Measurements from ENCODE around the gene SDC4.

Gene SDC4

GRCh38 chr20:45283551-45284057, 64.6 kb downstream of the SDC4 start:
- H3K4me3 ChIP-seq (ENCODE audit: insufficient read depth, low read depth, low read length): no peak overlapping the region
- H3K4me1 ChIP-seq (ENCODE audit: control insufficient read depth, insufficient read depth, low read length): no peaks in the 10 kb centered on the region
- no peaks in the 10 kb centered on the region for H3K36me3 ChIP-seq (ENCODE audit: control insufficient read depth, insufficient read depth, low read length)
- H3K27ac ChIP-seq (ENCODE audit: insufficient read depth, low read depth, low read length, poor library complexity, severe bottlenecking): no peak overlapping the region
- no peaks in the 10 kb centered on the region for H3K9me3 ChIP-seq (ENCODE audit: control insufficient read depth, low read length)
- WGBS, 2 experiments: 72 to 78% methylated on average over 4 of the region's 4 CpGs
- H3K27me3 ChIP-seq (ENCODE audit: control insufficient read depth, insufficient read depth, low read length, poor library complexity, severe bottlenecking): no peaks in the 10 kb centered on the region

GRCh38 chr20:45282700-45283550, 65.3 kb downstream of the SDC4 start:
- Histone ChIP-seq H3K36me3 (ENCODE audit: control insufficient read depth, insufficient read depth, low read length) (no peaks in the 10 kb centered on the region), H3K27ac (ENCODE audit: insufficient read depth, low read depth, low read length, poor library complexity, severe bottlenecking) (no peak overlapping the region), H3K27me3 (ENCODE audit: control insufficient read depth, insufficient read depth, low read length, poor library complexity, severe bottlenecking) (no peaks in the 10 kb centered on the region), H3K4me1 (ENCODE audit: control insufficient read depth, insufficient read depth, low read length) (no peaks in the 10 kb centered on the region), H3K9me3 (ENCODE audit: control insufficient read depth, low read length) (no peaks in the 10 kb centered on the region), H3K4me3 (ENCODE audit: insufficient read depth, low read depth, low read length) (no peak overlapping the region)
- WGBS, 2 experiments: 81 to 86% methylated on average over 7 of the region's 7 CpGs

- no peaks in the 10 kb centered on the region for H3K4me1 ChIP-seq (ENCODE audit: control insufficient read depth, insufficient read depth, low read length)
Observed at GRCh38 chr20:45279992-45280391, 68.2 kb downstream of the SDC4 start.

GRCh38 chr20:45275338-45275737, 72.9 kb downstream of the SDC4 start:
- H3K27ac ChIP-seq (ENCODE audit: insufficient read depth, low read depth, low read length, poor library complexity, severe bottlenecking): no peak overlapping the region
- no peaks in the 10 kb centered on the region for H3K36me3 ChIP-seq (ENCODE audit: control insufficient read depth, insufficient read depth, low read length)
- no peak overlapping the region for H3K4me3 ChIP-seq (ENCODE audit: insufficient read depth, low read depth, low read length)
- no peaks in the 10 kb centered on the region for H3K27me3 ChIP-seq (ENCODE audit: control insufficient read depth, insufficient read depth, low read length, poor library complexity, severe bottlenecking)
- no peaks in the 10 kb centered on the region for H3K4me1 ChIP-seq (ENCODE audit: control insufficient read depth, insufficient read depth, low read length)
- WGBS, 2 experiments: 79 to 99% methylated on average over 3 of the region's 3 CpGs
- no peaks in the 10 kb centered on the region for H3K9me3 ChIP-seq (ENCODE audit: control insufficient read depth, low read length)

More at GRCh38 chr20:45279992-45280391, 68.2 kb downstream of the SDC4 start:
- Histone ChIP-seq H3K27me3 (ENCODE audit: control insufficient read depth, insufficient read depth, low read length, poor library complexity, severe bottlenecking) (no peaks in the 10 kb centered on the region), H3K27ac (ENCODE audit: insufficient read depth, low read depth, low read length, poor library complexity, severe bottlenecking) (no peak overlapping the region), H3K36me3 (ENCODE audit: control insufficient read depth, insufficient read depth, low read length) (no peaks in the 10 kb centered on the region), H3K4me3 (ENCODE audit: insufficient read depth, low read depth, low read length) (no peak overlapping the region), H3K9me3 (ENCODE audit: control insufficient read depth, low read length) (no peaks in the 10 kb centered on the region)
- WGBS, 2 experiments: 86 to 92% methylated on average over 1 of the region's 1 CpG
